Hepatocyte (in vitro differentiated cells): ENCODE results near the gene SMIM5. TPM values are rescaled to one million over a fixed set of nuclear protein-coding genes. Genes with fewer than 3 reads are reported as not detected.

ENCODE experiments used
- DNase-seq: peaks from one replicate; pipeline ENCODE4 v3.0.0-alpha.2; 2016; ENCODE audit warnings: low spot score
- H2AFZ ChIP-seq: fragments of 200-600 bp; sonication (generic); 2 replicates; pipeline ENCODE4 v1.6.0; 2016; ENCODE audit warnings: antibody characterized with exemption, mild to moderate bottlenecking
- H3K27ac ChIP-seq: fragments of 200-600 bp; sonication (generic); 2 replicates; pipeline ENCODE4 v1.5.1; 2016; ENCODE audit warnings: mild to moderate bottlenecking
- H3K27me3 ChIP-seq: fragments of 200-600 bp; sonication (generic); 2 replicates; pipeline ENCODE4 v1.6.1; 2016
- H3K36me3 ChIP-seq: fragments of 200-600 bp; sonication (generic); replicated peaks from 2 replicates; pipeline ENCODE4 v1.5.1; 2016; ENCODE audit warnings: low read depth; ENCODE audit not compliant: insufficient read depth
- H3K4me1 ChIP-seq: fragments of 200-600 bp; sonication (generic); 2 replicates; pipeline ENCODE4 v1.5.1; 2016; ENCODE audit warnings: mild to moderate bottlenecking, moderate library complexity; ENCODE audit not compliant: insufficient read depth
- H3K4me2 ChIP-seq: fragments of 200-600 bp; sonication (generic); 2 replicates; pipeline ENCODE4 v1.6.0; 2016
- H3K4me3 ChIP-seq: fragments of 200-600 bp; sonication (generic); 2 replicates; pipeline ENCODE4 v1.5.1; 2016; ENCODE audit warnings: mild to moderate bottlenecking
- H3K79me2 ChIP-seq: fragments of 200-600 bp; sonication (generic); 2 replicates; pipeline ENCODE4 v1.6.0; 2017; ENCODE audit warnings: mild to moderate bottlenecking
- H3K9me2 ChIP-seq: fragments of 200-600 bp; sonication (generic); replicated peaks from 2 replicates; pipeline ENCODE4 v1.6.0; 2017; ENCODE audit warnings: mild to moderate bottlenecking; ENCODE audit not compliant: insufficient read depth
- H3K9me3 ChIP-seq: fragments of 200-600 bp; sonication (generic); 2 replicates; pipeline ENCODE4 v1.5.1; 2016; ENCODE audit warnings: low read depth, mild to moderate bottlenecking
- H4K20me1 ChIP-seq: fragments of 200-600 bp; sonication (generic); 2 replicates; pipeline ENCODE4 v1.6.0; 2016; ENCODE audit warnings: mild to moderate bottlenecking; ENCODE audit not compliant: insufficient read depth, poor library complexity, severe bottlenecking
- CTCF ChIP-seq: fragments of 200-600 bp; sonication (generic); IDR thresholded peaks from 2 replicates; pipeline ENCODE4 v1.5.1; 2016; ENCODE audit warnings: antibody characterized with exemption, mild to moderate bottlenecking; ENCODE audit not compliant: poor library complexity
- EZH2 ChIP-seq: fragments of 200-600 bp; sonication (generic); IDR thresholded peaks from 2 replicates; pipeline ENCODE4 v1.6.1; 2016; ENCODE audit warnings: antibody characterized with exemption, mild to moderate bottlenecking, borderline replicate concordance
- EZH2phosphoT487 ChIP-seq: fragments of 200-600 bp; sonication (generic); IDR thresholded peaks from one replicate; pipeline ENCODE4 v1.6.1; 2018; ENCODE audit warnings: antibody characterized with exemption, mild to moderate bottlenecking, low read depth, moderate library complexity; ENCODE audit not compliant: unreplicated experiment, severe bottlenecking
- WGBS: methylation state at CpG from one replicate; pipeline ENCODE4 v1.1.6; 2016; ENCODE audit warnings: low lambda C conversion rate; ENCODE audit errors: missing lambda C conversion rate; 5-methylcytosine and 5-hydroxymethylcytosine counted together
- polyA plus RNA-seq: library from polyadenylated mRNA; unstranded; fragments of >200 nt; fragmentation: Nextera tagmentation; extraction: Ambion mirVana; gene quantifications from 2 replicates; pipeline ENCODE4 v1.2.1, GENCODE V29; 2016
- total RNA-seq: library from RNA; depleted of rRNA; stranded (reverse); fragments of >200 nt; gene quantifications from 2 replicates; pipeline ENCODE4 v1.2.3, GENCODE V29; 2014

The SMIM5 gene
- total and polyA plus RNA-seq, 2 experiments from 2014 or later = 4.1 to 6.8 TPM

GRCh38 chr17:75611851-75612429 lies 21.3 kb upstream of the SMIM5 start:
- 66% methylated on average over 20 of the region's 20 CpGs for WGBS
- no peak overlapping the region for H3K4me3 ChIP-seq
- no peaks in the 10 kb centered on the region for H3K9me2 ChIP-seq
- H2AFZ ChIP-seq = no peak overlapping the region
- H3K27ac ChIP-seq = peak overlapping the region; percentile 96
- H4K20me1 ChIP-seq = no peaks in the 10 kb centered on the region
- TF ChIP-seq EZH2phosphoT487 (no peak), EZH2 (no peak), CTCF (no peak)
- H3K4me2 ChIP-seq = peak overlapping the region; percentile 73
- H3K79me2 ChIP-seq = peaks cover 5% of the 10 kb centered on the region
- no peaks in the 10 kb centered on the region for H3K9me3 ChIP-seq
- H3K36me3 ChIP-seq = no peaks in the 10 kb centered on the region
- no peak for DNase-seq
- H3K27me3 ChIP-seq = no peaks in the 10 kb centered on the region
- H3K4me1 ChIP-seq = peaks cover 13% of the 10 kb centered on the region

GRCh38 chr17:75612906-75613626 lies 20.2 kb upstream of the SMIM5 start:
- Histone ChIP-seq H4K20me1 (no peaks in the 10 kb centered on the region), H3K27ac (no peak overlapping the region), H3K79me2 (peaks cover 5% of the 10 kb centered on the region), H3K9me2 (no peaks in the 10 kb centered on the region), H2AFZ (no peak overlapping the region), H3K27me3 (no peaks in the 10 kb centered on the region), H3K36me3 (no peaks in the 10 kb centered on the region), H3K4me3 (no peak overlapping the region), H3K9me3 (no peaks in the 10 kb centered on the region), H3K4me2 (no peak overlapping the region), H3K4me1 (peaks cover 13% of the 10 kb centered on the region)
- TF ChIP-seq EZH2phosphoT487 (no peak), EZH2 (no peak), CTCF (no peak)
- DNase-seq = no peak
- WGBS = 89% methylated on average over 27 of the region's 27 CpGs

GRCh38 chr17:75614006-75614405 lies 19.2 kb upstream of the SMIM5 start:
- Histone ChIP-seq H3K9me2 (no peaks in the 10 kb centered on the region), H3K4me1 (peaks cover 13% of the 10 kb centered on the region), H3K9me3 (no peaks in the 10 kb centered on the region), H3K27ac (no peak overlapping the region), H3K36me3 (no peaks in the 10 kb centered on the region), H3K27me3 (no peaks in the 10 kb centered on the region), H3K4me3 (no peak overlapping the region), H3K79me2 (peaks cover 5% of the 10 kb centered on the region), H3K4me2 (no peak overlapping the region), H4K20me1 (no peaks in the 10 kb centered on the region), H2AFZ (no peak overlapping the region)
- no peak for DNase-seq
- 86% methylated on average over 8 of the region's 12 CpGs for WGBS
- no peak for TF ChIP-seq EZH2
- no peak for TF ChIP-seq CTCF
- TF ChIP-seq EZH2phosphoT487 = no peak
